Measurements from ENCODE around the gene GPC5. TPM values are rescaled to one million over a fixed set of nuclear protein-coding genes. Genes with fewer than 3 reads are reported as not detected.

The GPC5 gene
- total RNA-seq = 0.65 and 6.0 TPM in 2 replicates

GRCh38 chr13:91398413-91399188 is at the start of gene GPC5:
Gene GPC5, plus strand, starts transcription at chr13:91398621.

Other genes starting within 250 kb of the GPC5 start
- 5.8 and 12.8 TPM in 2 replicates for gene MIR17HG, start 50.9 kb upstream of the GPC5 start, total RNA-seq